HG03460 (cell line): ENCODE results near the gene NOS3.

Experiments used
- ATAC-seq: cut with Tn5 transposase; IDR thresholded peaks from one replicate; pipeline ENCODE4 v1.9.1; 2021; ENCODE audit not compliant: unreplicated experiment

NOS3 gene

GRCh38 chr7:150990416-150991186, at the start of gene NOS3:
Gene NOS3, plus strand, starts transcription at chr7:150991017. Its CDS starts 2,787 bp downstream, at chr7:150993804.
- ATAC-seq: no peak

GRCh38 chr7:150941351-150942000, 49.3 kb upstream of the NOS3 start:
- no peak for ATAC-seq

- ATAC-seq: no peak
Observed at GRCh38 chr7:150942001-150942590, 48.7 kb upstream of the NOS3 start.

- no peak for ATAC-seq
Observed at GRCh38 chr7:150942591-150943452, 48.0 kb upstream of the NOS3 start.

GRCh38 chr7:150943453-150943814, 47.4 kb upstream of the NOS3 start:
- no peak for ATAC-seq

- no peak for ATAC-seq
Observed at GRCh38 chr7:150944066-150945042, 46.5 kb upstream of the NOS3 start.

GRCh38 chr7:150945171-150945852, 45.5 kb upstream of the NOS3 start:
- no peak for ATAC-seq

- no peak for ATAC-seq
Observed at GRCh38 chr7:150945853-150946420, 44.9 kb upstream of the NOS3 start.

- no peak for ATAC-seq
Observed at GRCh38 chr7:150946421-150947240, 44.2 kb upstream of the NOS3 start.

GRCh38 chr7:150947241-150947745, 43.5 kb upstream of the NOS3 start:
- no peak for ATAC-seq

- ATAC-seq: no peak
Observed at GRCh38 chr7:150947761-150948651, 42.8 kb upstream of the NOS3 start.

- ATAC-seq: no peak
Observed at GRCh38 chr7:150948791-150949251, 42.0 kb upstream of the NOS3 start.

GRCh38 chr7:150949564-150949963, 41.3 kb upstream of the NOS3 start:
- no peak for ATAC-seq

GRCh38 chr7:150949971-150950491, 40.8 kb upstream of the NOS3 start:
- no peak for ATAC-seq

GRCh38 chr7:150950496-150951180, 40.2 kb upstream of the NOS3 start:
- ATAC-seq: no peak

- no peak for ATAC-seq
Observed at GRCh38 chr7:150951181-150951520, 39.7 kb upstream of the NOS3 start.
